HK-2 (cell line): Measurements from ENCODE around the gene TBC1D23.
"Not testable (repeated sequence)": the region's sequence is repeated elsewhere in the genome, so short reads cannot be mapped to it uniquely, and the experiment has no call there.

Experiments
- DNase-seq: peaks from one replicate; pipeline ENCODE4 v3.0.0-alpha.2; 2018; ENCODE audit not compliant: unreplicated experiment

TBC1D23 gene

DNA sequence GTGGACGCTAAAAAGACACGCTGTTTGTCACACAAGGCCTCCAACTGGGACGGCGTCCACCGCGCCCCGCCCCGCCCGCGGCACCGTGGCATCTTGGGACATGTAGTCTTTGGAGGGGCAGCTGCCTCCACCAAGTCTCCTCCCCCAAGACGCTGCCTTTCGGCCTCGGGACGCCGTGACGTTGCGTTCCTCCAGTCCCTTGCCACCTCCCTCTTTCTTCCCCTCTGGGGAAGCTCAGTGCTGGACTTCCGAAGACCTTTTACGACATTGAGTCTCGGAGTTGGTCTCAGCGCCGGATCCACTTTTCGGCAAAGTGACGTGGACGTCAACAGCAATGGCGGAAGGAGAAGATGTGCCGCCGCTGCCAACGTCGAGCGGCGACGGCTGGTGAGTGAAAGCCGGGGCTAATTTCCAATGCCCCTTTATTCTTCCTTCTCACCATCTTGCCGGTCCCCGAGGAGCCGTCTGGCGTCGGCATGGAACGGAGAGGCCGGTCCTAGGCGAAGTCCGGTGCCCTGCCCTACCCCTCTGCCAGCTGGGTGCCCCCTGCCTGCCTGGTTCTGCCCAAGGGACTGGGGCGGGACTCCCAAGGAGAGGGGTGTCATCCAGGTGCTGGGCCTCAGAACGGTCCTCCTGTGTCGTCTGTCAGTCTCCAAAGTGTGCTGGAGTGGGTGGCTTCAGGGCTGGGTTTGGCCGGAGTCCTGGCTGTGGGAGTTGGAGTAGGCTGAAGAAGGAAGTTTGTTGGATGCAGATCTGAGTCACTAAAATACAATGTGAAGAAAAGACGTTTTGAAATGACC lies at the start of gene TBC1D23:
Gene TBC1D23, plus strand, starts transcription at position 308 of the 800 bp plus-strand sequence. Its CDS starts 27 bp downstream, at position 335.
- DNase-seq: peak; percentile 98

- no peak for DNase-seq
Observed at GRCh38 chr3:100213891-100214573, 46.8 kb upstream of the TBC1D23 start.

DNA sequence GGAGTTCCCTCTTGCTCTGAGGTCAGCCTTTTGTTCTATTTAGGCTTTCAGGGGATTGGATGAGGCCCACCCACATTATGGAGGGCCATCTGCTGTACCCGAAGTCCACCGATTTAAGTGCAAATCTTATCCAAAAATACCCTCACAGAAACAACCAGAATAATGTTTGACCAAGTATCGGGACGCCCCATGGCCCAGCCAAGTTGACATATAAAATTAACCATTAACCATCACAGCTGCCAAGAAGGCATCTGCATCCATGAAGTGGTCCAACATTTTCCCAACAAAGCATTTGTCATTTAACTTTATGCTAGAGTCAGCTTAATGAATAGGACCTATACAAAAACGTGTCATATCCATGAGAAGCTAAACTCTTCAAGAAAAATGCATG lies 46.2 kb upstream of the TBC1D23 start:
- DNase-seq: no peak

- DNase-seq: no peak
Observed at GRCh38 chr3:100216713-100217112, 44.1 kb upstream of the TBC1D23 start.

GRCh38 chr3:100221159-100221558 lies 39.6 kb upstream of the TBC1D23 start:
- DNase-seq: no peak

DNA sequence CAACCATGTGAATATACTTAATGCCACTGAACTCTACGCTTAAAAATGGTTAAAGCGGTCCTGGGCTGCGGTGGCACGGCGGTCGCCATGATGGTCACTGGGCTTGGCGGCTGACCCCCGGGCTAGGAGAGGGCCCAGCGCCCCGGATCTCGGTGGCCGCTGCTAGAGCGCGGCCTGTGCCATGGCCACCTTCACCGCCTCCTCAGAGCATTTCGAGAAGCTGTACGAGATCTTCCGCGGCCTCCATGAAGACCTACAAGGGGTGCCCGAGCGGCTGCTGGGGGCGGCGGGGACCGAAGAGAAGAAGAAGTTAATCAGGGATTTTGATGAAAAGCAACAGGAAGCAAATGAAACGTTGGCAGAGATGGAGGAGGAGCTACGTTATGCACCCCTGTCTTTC lies 35.6 kb upstream of the TBC1D23 start:
- DNase-seq: no peak

- DNase-seq: no peak
Observed at GRCh38 chr3:100225883-100226282, 34.9 kb upstream of the TBC1D23 start.

DNA sequence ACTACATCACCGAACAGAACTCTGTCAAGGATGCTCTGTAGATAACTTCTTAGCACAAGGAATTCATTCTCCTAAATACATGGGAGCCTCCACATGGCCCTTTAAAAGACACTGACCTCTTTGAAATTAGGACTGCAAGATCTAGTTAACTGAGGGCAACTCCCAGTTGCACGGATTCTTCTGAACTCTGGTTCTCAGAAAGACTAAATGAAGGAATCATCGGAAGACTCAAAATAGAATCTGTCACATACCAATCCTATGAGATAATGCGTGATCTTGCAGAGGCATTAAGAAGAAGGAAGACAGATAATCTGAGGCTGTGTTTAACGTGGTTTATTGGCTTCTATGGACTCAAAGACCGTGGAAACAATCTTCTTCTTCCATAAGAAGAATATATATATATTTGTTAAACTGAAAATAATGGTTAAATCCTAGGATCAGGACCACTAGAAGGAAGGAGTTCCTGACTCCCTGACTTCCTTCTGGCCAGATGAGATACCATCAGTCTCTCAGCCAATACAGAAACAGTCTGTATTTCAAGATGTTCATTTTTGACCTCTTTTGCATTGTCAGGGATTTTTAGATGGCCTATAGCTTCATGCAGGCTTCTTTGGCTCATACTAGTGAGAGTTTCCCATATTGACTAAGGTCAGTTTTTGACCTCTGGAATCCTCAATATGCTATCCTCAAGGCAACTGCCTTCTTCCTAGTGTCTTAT lies 33.9 kb upstream of the TBC1D23 start:
- no peak for DNase-seq

GRCh38 chr3:100227511-100227921 lies 33.3 kb upstream of the TBC1D23 start:
- DNase-seq: no peak

GRCh38 chr3:100228247-100228646 lies 32.5 kb upstream of the TBC1D23 start:
- DNase-seq: no peak

- DNase-seq: not testable (repeated sequence)
Observed at GRCh38 chr3:100229188-100229587, 31.6 kb upstream of the TBC1D23 start.

GRCh38 chr3:100230710-100231109 lies 30.1 kb upstream of the TBC1D23 start:
- DNase-seq: no peak

DNA sequence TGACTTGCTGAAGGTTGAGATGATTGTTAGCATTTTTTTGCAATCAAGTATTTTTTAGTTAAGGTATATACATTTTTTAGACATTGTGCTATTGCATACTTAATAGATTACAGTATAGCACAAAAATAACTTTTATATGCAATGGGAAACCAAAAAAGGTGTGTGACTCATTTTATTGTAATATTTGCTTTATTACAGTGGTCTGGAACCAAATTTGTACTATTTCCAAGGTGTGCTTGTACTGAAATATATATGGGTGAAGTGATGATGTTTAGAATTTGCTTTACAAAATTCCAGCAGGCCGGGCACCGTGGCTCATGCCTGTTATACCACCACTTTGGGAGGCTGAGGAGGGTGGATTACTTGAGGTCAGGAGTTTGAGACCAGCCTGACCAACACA lies 29.1 kb upstream of the TBC1D23 start:
- DNase-seq: no peak

DNA sequence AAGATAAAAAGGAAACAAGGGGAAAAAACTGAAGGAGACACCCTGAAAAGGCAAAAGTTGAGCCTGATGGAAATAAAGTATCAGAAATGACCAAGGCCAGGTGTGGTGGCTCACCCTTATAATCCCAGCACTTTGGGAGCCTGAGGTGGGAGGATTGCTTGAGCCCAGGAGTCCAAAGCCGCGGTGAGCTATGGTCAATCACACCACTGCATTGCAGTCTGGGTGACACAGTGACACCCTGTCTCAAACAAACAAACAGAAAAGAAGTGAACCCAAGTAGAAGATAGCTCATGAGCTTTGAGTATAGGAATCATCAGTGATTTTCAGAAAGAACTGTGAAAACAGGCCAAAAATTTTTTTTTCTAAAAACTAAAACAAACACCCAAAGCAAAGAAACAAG lies 26.4 kb upstream of the TBC1D23 start:
- no peak for DNase-seq

GRCh38 chr3:100238599-100238998 lies 22.2 kb upstream of the TBC1D23 start:
- DNase-seq: no peak

- not testable (repeated sequence) for DNase-seq
Observed at GRCh38 chr3:100242471-100242870, 18.3 kb upstream of the TBC1D23 start.

DNA sequence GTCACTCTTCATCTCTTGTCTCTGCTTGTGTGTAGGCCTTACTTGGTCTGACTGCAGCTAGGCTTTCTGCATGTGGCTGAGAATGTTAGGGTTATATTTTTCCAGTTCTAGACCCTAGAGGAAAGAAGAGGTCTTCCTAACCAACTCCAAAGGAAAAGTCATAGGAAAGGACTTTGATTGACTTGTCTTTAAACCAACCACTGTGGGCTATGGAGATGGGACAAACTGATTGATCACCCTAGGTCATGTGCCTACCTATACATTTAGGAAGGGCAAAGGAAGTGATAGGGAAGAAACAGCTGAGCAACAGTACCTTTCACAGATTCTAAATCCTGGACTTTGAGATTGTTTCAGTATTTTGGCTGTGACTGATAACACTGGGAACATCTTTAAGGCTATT lies 16.5 kb upstream of the TBC1D23 start:
- no peak for DNase-seq

- no peak for DNase-seq
Observed at GRCh38 chr3:100245136-100245535, 15.7 kb upstream of the TBC1D23 start.

GRCh38 chr3:100245927-100246326 lies 14.9 kb upstream of the TBC1D23 start:
- no peak for DNase-seq

- DNase-seq: no peak
Observed at GRCh38 chr3:100246999-100247398, 13.8 kb upstream of the TBC1D23 start.

- DNase-seq: no peak
Observed at GRCh38 chr3:100252001-100252400, 8.8 kb upstream of the TBC1D23 start.

GRCh38 chr3:100254168-100254777 lies 6.5 kb upstream of the TBC1D23 start:
- DNase-seq: peak; percentile 49
